GM18499 (cell line): ENCODE data around the gene PEX11A.
A peak's percentile ranks its signal among the peaks of the same experiment; 100 is the strongest.
"Not testable (repeated sequence)": the region's sequence is repeated elsewhere in the genome, so short reads cannot be mapped to it uniquely, and the experiment has no call there.

ENCODE experiments used
- ATAC-seq: cut with Tn5 transposase; IDR thresholded peaks from one replicate; pipeline ENCODE4 v1.9.1; 2021; ENCODE audit warnings: moderate number of reproducible peaks; ENCODE audit not compliant: insufficient read depth, unreplicated experiment

Gene PEX11A, protein sequence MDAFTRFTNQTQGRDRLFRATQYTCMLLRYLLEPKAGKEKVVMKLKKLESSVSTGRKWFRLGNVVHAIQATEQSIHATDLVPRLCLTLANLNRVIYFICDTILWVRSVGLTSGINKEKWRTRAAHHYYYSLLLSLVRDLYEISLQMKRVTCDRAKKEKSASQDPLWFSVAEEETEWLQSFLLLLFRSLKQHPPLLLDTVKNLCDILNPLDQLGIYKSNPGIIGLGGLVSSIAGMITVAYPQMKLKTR

DNA sequence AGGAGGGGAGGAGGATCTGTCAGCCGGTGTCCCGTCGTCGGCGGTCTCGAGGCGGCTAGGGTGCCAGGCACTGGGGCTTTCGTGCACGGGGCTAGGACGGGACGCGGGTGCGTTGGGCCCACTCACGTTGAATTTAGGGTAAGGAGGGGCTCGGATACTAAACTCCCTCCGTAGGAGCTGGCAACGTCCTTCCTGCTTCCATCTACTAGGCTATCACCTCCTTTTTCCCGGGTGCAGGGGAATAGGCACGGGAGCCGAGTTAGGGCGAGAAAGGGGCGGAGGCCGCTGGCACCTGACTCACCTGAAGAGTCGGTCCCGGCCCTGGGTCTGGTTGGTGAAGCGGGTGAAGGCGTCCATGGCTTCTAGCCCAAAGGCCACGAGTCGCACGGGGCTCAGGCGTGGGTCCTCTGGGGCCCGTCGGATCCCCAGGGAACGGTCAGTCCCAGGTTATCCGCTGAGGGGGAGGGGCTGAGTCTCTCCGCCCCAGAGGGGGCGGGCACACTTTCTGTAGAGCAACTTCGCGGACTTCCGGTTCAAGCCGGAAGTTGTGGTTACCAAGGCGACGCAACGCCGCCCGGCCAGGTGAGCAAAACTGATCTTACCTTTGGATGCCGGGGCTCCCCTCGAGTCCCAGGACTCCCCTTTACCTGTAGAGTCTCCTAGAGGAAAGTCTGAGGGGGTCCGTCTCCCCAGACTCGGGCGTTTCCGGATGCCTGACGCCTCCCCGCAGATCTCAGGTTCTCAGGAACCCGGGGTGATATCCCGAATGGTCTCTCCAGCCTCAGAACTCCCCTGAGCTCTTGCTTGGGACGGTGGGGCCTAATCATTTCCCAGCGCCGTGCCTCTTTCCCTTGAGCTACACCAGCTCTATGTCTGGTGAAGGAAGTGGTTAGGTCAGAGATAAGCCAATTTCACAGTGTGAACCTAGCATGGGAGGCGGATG lies at the start of gene PEX11A, which contains the start of gene WDR93:
TSS of gene PEX11A (minus strand) at position 479 of the 943 bp plus-strand sequence. CDS start at position 357, 122 bp downstream.
TSS of gene WDR93 (plus strand) at position 536 of the 943 bp plus-strand sequence. CDS start 10,936 bp downstream, outside the sequence.
- peak; percentile 68 for ATAC-seq

DNA sequence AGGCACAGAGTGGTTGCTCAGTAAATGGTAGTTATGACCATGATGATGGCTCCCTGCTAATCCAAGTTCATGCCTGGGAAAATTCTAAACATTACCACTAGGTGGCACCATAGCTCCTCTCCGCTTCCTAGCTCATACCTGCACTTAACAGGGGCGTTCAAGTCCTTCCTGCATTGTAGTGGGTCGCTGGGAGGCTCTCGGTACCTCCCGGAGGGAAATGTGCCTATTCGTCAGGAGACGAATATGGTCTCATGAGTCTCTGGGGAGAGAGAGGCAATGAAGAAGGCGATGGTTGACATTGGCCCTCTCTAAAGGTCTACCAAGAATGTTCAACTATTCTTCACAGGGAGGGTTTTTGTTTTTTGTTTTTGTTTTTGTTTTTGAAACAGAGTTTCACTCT lies 49.6 kb upstream of the PEX11A start:
- ATAC-seq: peak; percentile 72

DNA sequence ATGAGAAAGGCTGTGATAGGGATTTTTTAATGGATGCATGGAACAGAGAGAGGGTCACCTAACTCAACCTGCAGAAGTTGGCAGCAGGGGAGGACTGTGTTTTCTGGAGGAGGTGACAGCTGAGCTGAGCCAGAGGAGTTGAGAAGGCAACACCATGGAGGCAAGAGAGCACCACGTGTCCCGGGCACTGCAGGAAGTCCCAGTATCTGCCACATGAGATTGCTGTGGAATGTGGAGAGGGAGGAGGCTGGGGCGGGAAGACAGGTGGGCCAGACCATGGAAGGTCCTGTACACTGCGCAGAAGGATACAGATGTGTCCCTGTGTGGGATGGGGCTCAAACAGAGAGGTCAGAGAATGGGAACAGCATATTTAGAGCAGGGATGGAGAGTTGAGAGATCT lies 45.2 kb upstream of the PEX11A start:
- no peak for ATAC-seq

DNA sequence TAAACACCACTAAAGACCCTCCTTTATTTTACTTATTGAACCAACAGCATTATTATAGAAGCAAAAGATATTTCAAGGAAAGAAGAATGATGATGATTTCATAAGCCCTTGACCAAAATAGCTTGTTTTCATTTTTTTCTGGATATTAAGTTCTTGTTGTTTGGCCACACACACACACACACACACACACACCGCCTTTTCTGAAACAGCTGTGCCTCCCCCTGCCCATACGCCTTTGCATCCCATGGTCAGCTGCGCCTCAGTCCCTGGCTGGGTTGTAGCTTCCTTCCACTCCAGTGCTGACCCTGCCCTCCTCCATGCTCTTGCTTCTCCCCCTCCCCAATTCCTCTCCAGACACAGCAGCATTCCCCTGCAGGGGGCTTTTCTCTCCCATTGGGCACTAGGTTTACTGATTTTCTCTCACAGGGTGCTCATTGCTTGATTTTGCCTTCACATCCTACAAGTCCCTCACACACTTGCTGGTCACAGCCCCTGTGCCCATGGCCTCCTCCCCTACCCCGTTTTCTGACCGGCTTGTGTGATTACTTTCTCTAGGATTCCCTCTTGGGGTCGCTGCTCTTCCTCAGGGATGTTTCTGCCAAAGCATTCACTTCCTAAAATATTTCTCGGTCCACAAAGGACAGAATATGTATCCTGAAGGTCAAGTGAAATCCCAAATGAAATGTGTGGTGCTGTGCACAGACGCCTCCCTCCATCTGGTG lies 42.1 kb upstream of the PEX11A start:
- ATAC-seq: no peak

DNA sequence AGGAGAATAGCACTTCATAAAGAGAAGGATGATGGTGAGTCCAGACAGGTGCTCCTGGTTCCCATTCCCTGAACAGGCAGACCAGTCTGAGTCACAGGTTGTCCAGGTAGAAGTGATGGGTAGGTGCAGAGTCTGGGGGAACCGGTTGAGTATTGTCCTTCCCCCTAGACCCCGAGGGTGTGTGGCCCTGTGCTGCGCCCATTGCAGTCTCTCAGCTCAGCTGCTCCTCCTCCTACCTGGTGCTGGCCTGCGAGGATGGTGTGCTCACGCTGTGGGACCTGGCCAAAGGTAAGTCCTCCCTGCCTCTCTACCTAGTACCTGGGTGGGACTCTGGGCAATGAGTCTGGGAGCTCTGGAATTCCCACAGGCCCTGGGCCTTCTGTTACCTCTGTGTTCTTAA lies 40.7 kb upstream of the PEX11A start:
- no peak for ATAC-seq

DNA sequence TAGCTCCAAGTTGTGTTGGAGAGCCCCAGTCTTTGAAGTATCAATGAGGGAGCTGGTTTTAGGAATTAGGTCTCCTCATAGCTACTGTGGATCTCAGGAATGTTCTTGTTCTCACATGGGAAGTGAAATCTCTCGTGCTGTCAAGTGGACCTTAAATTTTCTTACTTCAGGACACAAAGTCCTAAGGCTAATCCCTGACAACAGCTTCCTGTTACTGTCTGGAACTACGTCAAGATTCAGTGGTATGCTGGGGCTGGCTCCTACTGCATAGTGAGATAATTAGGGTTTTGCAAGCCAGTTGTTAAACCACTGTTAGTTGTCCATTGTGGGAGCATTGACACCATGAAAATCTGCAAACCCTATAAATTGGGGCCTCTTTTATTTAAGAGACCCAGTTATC lies 37.7 kb upstream of the PEX11A start:
- no peak for ATAC-seq

DNA sequence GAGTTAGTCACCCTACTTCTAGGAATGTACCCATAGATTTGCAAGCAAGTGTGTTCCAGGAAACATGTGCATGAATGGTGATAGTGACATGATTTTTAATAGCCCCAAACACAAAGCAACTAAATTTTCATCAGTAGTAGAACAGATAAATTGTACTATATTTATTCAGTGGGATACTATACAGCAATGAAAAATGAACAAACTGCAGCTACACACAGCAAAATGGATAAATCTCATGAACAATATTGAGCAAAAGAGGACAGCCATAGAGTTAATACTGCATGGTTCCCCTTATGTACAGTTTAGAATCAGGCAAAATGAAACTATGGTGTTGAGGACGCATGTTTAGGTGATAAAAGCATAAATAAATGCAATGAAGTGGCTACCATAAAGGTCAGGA lies 34.5 kb upstream of the PEX11A start:
- ATAC-seq: no peak

DNA sequence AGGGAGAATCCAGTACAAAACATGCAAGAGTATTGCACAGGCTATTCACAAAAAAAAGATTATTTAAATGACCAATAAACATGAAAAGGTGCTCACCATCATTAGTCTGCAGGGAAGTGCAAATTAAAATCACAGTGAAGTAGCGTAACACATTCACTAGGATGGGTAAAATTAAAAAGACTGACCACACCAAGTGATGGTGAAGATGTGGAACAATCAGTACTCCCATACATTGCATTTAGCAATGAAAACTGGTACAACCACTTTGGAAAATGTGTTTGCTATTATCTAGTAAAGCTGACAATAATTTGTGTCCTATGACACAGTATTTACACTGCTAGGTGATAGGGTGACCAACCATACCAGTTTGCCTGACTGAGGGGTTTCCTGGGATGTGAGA lies 34.1 kb upstream of the PEX11A start:
- ATAC-seq: no peak

DNA sequence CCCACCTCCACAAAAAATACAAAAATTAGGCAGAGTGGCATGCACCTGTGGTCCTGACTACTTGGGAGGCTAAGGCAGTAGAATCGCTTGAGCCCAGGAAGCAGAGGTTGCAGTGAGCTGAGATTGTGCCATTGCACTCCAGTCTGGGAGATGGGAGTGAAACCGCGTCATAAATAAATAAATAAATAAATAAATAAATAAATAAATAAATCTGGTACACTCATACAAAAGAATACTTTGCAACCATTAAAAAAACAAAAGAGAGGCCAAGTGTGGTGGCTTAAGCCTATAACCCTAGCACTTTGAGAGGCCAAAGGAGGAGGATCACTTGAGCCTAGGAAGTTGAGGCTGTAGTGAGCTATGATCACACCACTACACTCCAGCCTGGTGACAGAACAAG lies 32.5 kb upstream of the PEX11A start:
- ATAC-seq: no peak

DNA sequence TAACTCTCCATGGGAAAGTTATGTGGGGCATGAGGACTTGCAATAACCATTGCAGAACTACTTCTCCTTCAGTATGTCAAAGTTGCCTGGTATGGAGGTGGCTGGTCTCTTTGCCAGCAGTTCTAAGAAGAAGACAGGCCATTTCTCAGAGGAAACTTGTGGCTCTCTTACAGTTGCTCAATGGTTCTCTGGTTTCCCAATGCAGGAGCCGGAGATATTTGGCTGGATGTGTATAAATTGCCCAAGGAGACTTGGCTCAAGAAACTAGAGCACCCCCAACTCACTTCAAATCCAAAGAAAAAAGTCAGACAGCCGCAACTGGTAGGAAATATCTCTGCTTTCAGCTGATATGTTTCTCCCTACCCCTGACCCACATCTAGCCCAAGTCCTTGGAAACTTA lies 24.2 kb upstream of the PEX11A start:
- no peak for ATAC-seq

DNA sequence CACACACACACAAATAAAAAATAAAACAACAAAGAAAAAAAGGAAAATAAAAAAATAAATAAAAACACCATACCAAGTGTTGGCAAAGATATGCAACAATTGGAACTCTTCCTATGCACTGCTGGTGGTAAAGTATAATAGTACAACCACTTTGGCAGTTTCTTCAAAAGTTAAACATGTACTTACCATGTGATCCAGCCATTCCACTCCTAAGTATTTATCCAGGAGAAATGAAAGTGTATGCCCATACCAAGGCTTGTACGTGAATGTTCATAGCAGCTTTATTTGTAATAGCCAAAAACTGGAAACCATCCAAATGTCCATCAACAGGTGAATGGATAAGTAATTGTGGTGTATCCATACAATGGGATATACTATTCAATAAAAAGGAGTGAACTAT lies 17.0 kb upstream of the PEX11A start:
- no peak for ATAC-seq

DNA sequence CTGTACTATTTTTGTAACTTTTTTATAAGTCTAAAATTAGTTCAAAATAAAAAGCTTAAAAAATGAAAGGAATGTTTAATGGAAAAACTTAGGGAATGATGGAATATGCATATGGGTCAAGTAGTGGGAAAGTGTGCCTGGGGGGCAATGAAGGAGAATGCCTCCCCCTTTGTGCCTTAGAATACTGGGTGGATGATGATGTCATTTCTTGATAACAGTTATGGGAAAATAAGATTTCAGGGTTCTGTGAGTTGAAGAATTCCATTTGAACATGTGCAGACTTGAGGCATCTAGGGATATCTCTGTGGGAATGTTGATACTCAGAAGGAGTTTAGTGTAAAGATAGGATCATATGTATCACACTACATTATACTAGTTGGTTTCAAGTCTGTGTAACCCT lies 13.9 kb upstream of the PEX11A start:
- ATAC-seq: no peak

DNA sequence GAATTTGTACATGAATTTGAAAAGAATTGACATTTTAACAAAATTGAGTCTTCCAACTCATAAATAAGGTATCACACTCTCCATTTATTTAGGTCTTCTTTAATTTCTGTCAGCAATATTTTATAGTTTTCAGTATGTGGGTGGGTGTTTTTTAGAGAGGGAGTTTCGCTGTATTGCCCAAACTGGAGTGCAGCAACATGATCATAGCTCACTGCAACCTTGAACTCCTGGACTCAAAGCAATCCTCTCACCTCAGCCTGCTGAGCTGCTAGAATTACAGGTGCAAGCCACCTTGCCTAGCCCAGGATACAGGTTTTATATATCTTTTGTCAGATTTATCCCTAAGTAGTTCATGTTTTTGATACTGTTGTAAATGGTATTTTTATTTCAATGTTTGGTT lies 4.6 kb upstream of the PEX11A start:
- no peak for ATAC-seq

DNA sequence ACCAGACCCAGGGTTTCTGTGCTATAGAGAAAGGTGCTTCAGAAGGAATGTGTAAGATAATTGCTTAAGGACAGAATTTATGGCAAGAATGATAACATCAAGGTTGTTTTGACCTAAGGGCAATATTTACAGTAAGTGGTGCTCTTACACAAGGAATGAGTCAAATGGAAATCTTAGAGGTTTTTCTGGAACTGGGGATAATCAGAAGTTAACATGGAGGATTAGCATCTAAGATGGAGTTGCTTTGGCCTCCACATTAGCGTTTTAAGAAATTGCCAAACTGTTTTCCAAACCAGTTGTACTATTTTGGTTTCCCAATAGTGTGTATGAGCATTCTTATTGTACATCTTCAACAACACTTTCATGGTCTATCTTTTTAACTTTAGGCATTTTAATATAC lies 3.1 kb upstream of the PEX11A start:
- ATAC-seq: no peak

DNA sequence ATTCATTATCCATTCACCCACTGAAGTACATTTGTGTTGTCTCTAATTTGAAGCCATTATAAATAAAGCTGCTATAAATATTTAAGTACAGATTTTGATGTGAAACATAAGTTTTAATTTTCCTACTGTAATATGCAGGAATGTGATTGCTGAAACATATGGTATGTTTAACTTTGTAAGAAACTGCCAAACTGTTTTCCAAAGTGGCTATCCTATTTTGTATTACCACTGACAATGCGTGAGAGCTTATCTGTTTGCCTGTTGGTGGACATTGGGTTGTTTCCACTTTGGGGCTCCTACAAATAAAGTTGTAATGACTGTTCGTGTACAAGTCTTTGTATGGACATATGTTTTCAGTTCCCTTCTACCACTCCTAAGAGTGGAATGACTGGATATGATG lies 2.5 kb upstream of the PEX11A start:
- no peak for ATAC-seq

DNA sequence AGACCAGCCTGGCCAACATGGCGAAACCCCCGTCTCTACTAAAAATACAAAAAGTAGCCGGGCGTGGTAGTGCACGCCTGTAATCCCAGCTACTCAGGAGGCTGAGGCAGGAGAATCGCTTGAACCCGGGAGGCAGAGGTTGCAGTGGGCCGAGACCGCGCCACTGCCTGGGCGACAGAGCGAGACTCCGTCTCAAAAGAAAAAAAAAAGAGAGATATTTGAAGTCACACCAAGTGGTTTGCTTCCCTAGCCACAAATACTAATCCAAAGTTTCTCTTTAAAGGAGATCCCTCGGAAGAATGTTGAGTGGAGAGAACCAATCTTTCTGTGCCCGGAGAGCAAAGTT lies 651 bp downstream of the PEX11A start:
- not testable (repeated sequence) for ATAC-seq

DNA sequence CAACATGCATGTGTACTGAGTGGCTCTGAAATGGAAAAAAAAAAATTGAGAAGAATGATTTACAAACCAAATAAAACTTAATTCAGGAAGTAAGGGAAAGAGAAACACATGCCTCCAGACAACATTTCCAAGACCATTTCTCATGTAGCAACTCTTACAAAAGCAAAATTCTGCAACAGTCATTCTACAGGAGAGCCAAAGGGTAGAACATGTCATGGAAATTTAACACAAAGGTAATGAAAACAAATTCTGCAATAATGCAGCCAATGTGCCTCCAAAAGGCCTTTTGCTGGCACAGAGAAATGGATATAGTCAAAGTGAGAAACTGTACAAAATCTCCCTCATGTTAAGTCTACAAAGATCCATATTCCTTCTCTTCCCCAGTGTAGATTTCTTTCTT lies 4.0 kb downstream of the PEX11A start:
- ATAC-seq: no peak

DNA sequence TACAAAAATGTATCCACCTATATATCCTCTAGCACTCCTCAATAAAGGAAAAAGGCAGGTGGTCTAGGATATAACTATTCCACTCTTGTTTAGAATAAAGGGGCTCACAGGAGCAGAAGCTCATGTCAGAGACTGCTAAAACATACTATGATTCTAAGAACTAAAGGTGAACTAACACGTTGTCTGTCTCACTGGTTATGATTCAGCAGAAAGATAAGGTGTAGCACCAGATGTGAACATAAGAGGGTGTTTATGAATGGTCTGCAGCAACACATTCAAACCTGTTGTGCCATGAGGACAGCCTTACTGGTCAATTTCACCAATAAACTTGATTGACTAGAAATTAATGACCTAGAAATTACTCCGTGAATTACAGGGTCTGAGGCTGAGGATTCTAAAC lies 4.6 kb downstream of the PEX11A start:
- ATAC-seq: no peak

DNA sequence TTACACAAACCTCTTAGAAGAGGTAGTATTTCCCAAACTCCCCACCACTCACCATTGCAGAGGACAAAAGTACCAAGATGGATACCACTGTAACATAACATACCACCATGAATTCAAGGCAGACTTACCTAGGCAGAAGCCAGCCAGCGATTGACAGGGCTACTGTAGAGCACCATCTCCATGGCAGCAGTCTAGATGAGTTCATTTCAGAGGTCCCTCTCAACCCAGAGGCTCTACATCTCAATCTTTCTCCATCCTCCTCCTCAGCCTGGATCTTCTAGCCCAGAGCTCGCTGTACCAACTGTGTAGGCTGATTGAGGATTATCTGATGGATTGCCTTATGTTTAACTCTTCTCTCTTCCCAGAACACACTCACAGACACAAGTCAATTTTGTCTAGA lies 9.4 kb downstream of the PEX11A start:
- no peak for ATAC-seq

DNA sequence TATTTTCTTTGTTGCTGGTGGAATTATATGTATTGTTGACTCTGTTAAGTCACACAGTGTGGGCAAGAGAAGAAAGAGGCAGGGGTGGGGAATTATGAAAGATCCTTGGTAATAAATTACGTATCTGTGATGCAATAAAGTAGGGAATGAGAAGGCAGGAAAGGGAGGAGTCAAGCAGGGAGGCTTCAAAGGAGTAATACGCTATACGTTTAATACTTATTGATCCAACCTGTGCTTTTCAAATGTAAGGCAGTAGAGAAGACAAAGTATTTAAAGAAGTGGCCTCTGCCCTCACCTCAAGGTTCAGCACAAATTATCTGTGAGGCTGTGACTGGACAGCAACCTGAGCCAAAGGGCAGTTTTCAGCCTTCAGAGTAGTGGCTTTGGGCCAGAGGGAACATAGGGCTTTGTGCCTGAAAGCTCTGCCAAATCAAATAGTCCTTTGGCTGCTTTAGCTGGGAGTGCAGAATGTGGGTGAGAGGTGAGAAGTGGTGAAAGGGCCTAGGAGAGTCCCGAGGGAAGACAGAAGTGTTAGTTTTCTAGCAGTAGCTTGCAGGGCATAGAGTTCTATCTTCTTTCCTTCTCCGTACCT lies 10.2 kb downstream of the PEX11A start:
- no peak for ATAC-seq

DNA sequence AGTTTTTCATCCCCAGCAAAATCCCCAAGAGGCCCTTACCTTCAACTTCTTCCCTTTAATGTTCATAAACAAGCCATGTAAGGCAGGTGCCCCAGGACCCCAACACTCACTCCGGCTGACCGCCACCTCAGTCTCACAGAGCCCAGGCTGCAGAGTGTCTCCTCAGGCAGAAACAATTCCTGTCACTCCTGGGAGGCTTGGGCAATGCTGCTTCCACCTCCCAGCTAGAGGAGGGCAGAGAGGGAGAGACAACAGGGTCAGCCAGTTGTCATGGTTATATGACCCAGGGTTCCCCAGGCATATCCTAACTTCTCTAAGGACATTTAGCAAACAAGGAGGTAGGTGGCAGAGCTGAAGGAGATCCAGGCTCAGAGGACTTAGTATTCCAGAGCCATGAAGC lies 11.3 kb downstream of the PEX11A start, which contains the start of gene PLIN1:
TSS of gene PLIN1 (minus strand) at position 156 of the 400 bp plus-strand sequence. CDS start 1,878 bp downstream, outside the sequence.
- no peak for ATAC-seq
